GM23338 (cell line): Measurements from ENCODE around the gene MYO3B.

ENCODE experiments used
- CTCF ChIP-seq, 2 experiments: fragments of 200-600 bp in 1 of 2; sonication (generic) in 1 of 2; conservative IDR thresholded peaks; 2 replicates each; pipeline versions ENCODE4 v1.5.1 to v1.6.1; 2016 to 2017; ENCODE audit warnings: antibody characterized with exemption in 2 of 2, low read depth in 2 of 2, mild to moderate bottlenecking in 2 of 2, moderate library complexity in 1 of 2
- EZH2 ChIP-seq: fragments of 200-600 bp; sonication (generic); IDR thresholded peaks from one replicate; pipeline ENCODE4 v1.8.0; 2017; ENCODE audit warnings: antibody characterized with exemption, mild to moderate bottlenecking, low read depth; ENCODE audit not compliant: unreplicated experiment
- EZH2phosphoT487 ChIP-seq: fragments of 200-600 bp; sonication (generic); IDR thresholded peaks from one replicate; pipeline ENCODE4 v1.8.1; 2018; ENCODE audit warnings: antibody characterized with exemption; ENCODE audit not compliant: unreplicated experiment
- JUNB ChIP-seq: IDR thresholded peaks from one replicate; pipeline ENCODE4 v1.6.1; 2016; ENCODE audit warnings: antibody characterized with exemption; ENCODE audit not compliant: unreplicated experiment
- POLR2AphosphoS5 ChIP-seq: IDR thresholded peaks from 2 replicates; pipeline ENCODE4 v1.6.1; 2016; ENCODE audit warnings: antibody characterized with exemption, low read depth

GRCh38 chr2:170344663-170345346 lies 166.9 kb downstream of the MYO3B start:
- TF ChIP-seq EZH2 (no peak), CTCF (conservative IDR thresholded peaks at IDR 0.05; ENCODE audit: low read depth in 2 of 2) (no peak), JUNB (no peak), EZH2phosphoT487 (no peak), POLR2AphosphoS5 (no peak)
